A673 (cell line): ENCODE results near the gene SLC1A6.

Source experiments
- CTCF ChIP-seq: fragments of 300-800, 200-600 bp; sonication (generic); conservative IDR thresholded peaks from 2 replicates; pipeline ENCODE4 v1.5.1; 2017; ENCODE audit warnings: low read depth, mild to moderate bottlenecking, antibody characterized with exemption, low read length, moderate library complexity, mixed read lengths
- EZH2 ChIP-seq: fragments of 200-600 bp; sonication (generic); IDR thresholded peaks from 2 replicates; pipeline ENCODE4 v1.6.1; 2017; ENCODE audit warnings: borderline replicate concordance, low read depth, mild to moderate bottlenecking, mixed read lengths, antibody characterized with exemption, low read length; ENCODE audit not compliant: poor library complexity, severe bottlenecking

DNA sequence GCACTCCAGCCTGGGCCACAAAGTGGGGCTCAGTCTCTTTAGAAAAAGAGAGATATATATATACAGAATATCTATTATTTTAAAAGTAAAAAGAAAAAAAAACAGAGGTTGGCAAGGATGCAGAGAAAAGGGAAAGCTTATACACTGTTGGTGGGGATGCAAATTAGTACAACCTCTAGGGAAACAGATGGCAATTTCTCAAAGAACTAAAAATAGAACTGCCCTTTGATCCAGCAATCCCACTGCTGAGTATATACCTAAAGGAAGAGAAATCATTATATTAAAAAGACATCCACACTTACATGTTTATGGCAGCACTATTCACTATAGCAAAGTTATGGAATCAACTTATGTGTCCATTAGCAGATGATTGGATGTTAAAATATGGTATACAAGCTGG lies 28.6 kb upstream of the SLC1A6 start:
- TF ChIP-seq CTCF (no peak), EZH2 (no peak)
